Endothelial cell of umbilical vein (primary cell): ENCODE data around the gene WWC1. TPM values are rescaled to one million over a fixed set of nuclear protein-coding genes. Genes with fewer than 3 reads are reported as not detected.

ENCODE experiments used
- BruUV-seq: library from RNA; stranded (reverse); fragments of 400-500 nt; replicated peaks from 2 replicates; lab custom pipeline; 2021; lab: Mats Ljungman, UMichigan
- CTCF ChIA-PET: fragments of 300-600, 350-600 bp; sonication (Branson Sonifier 250); formaldehyde crosslinking; loops from one replicate; lab custom pipeline; 2021; ENCODE audit warnings: antibody characterized with exemption, inconsistent platforms; lab: Charles Lee
- POLR2A ChIA-PET: fragments of 300-600, 350-600 bp; sonication (Branson Sonifier 250); formaldehyde crosslinking; loops from one replicate; lab custom pipeline; 2021; ENCODE audit warnings: antibody characterized with exemption, inconsistent platforms; lab: Charles Lee
- DNase-seq: peaks from one replicate; pipeline ENCODE4 v3.0.0-alpha.2; 2011; ENCODE audit warnings: low read depth, low spot score
- FAIRE-seq: peaks from 2 replicates; lab custom pipeline; 2011; peaks lifted over from hg19 to GRCh38; lab: Jason Lieb, UNC
- H2AFZ ChIP-seq: 2 replicates; pipeline ENCODE4 v1.6.0; 2012; ENCODE audit warnings: low read depth, low read length, control low read depth, inconsistent platforms
- H3K27ac ChIP-seq: 2 replicates; pipeline ENCODE4 v1.5.1; 2011; ENCODE audit warnings: low read depth, mild to moderate bottlenecking, control low read depth, low read length, moderate library complexity; ENCODE audit not compliant: insufficient read depth
- H3K27me3 ChIP-seq, 2 experiments: 2 replicates each; pipeline versions ENCODE4 v1.6.0 to v1.6.1; 2011; ENCODE audit warnings: low read length in 2 of 2, mixed read lengths in 1 of 2; ENCODE audit not compliant: control insufficient read depth in 2 of 2, insufficient read depth in 2 of 2
- H3K36me3 ChIP-seq, 2 experiments: 2 replicates in 1 of 2; 3 replicates in 1 of 2; pipeline ENCODE4 v1.5.1; 2011; ENCODE audit warnings: low read length in 2 of 2, mild to moderate bottlenecking in 1 of 2, moderate library complexity in 1 of 2; ENCODE audit not compliant: control insufficient read depth in 2 of 2, insufficient read depth in 2 of 2; ENCODE audit errors: extremely low read depth in 1 of 2
- H3K4me1 ChIP-seq: 3 replicates; pipeline ENCODE4 v1.5.1; 2011; ENCODE audit warnings: mild to moderate bottlenecking, low read length; ENCODE audit not compliant: control insufficient read depth, insufficient read depth; ENCODE audit errors: extremely low read depth
- H3K4me2 ChIP-seq: 2 replicates; pipeline ENCODE4 v1.6.1; 2011; ENCODE audit warnings: low read length, control low read depth, mixed read lengths; ENCODE audit not compliant: insufficient read depth
- H3K4me3 ChIP-seq, 3 experiments: fragments of 200-600 bp in 1 of 3; sonication (generic), shearing (Covaris generic) in 1 of 3; replicated peaks in 1 of 3; 2 replicates each; pipeline ENCODE4 v1.5.1; 2011 to 2016; ENCODE audit warnings: control low read depth in 3 of 3, low read length in 3 of 3, mild to moderate bottlenecking in 2 of 3, inconsistent platforms in 1 of 3, low read depth in 1 of 3, moderate library complexity in 1 of 3; ENCODE audit not compliant: insufficient read depth in 1 of 3
- H3K79me2 ChIP-seq: 2 replicates; pipeline ENCODE4 v1.6.0; 2012; ENCODE audit warnings: low read length, inconsistent platforms; ENCODE audit not compliant: control insufficient read depth, insufficient read depth
- H3K9ac ChIP-seq: replicated peaks from 2 replicates; pipeline ENCODE3; 2011; ENCODE audit warnings: low read length, control low read depth; ENCODE audit not compliant: insufficient read depth; ENCODE audit errors: extremely low read depth
- H3K9me1 ChIP-seq: replicated peaks from 3 replicates; pipeline ENCODE4 v1.6.0; 2011; ENCODE audit warnings: mild to moderate bottlenecking, low read length; ENCODE audit not compliant: control insufficient read depth, insufficient read depth; ENCODE audit errors: extremely low read depth
- H3K9me3 ChIP-seq: replicated peaks from 2 replicates; pipeline ENCODE4 v1.5.1; 2012; ENCODE audit warnings: low read length, inconsistent platforms; ENCODE audit not compliant: control insufficient read depth, insufficient read depth
- H4K20me1 ChIP-seq: replicated peaks from 2 replicates; pipeline ENCODE3; 2011; ENCODE audit warnings: mild to moderate bottlenecking, low read length; ENCODE audit not compliant: control insufficient read depth, insufficient read depth; ENCODE audit errors: extremely low read depth
- EZH2 ChIP-seq: IDR thresholded peaks from 2 replicates; pipeline ENCODE4 v1.6.1; 2012; ENCODE audit warnings: borderline replicate concordance, low read depth, mild to moderate bottlenecking, moderate library complexity, low read length, inconsistent platforms; ENCODE audit not compliant: severe bottlenecking
- FOS ChIP-seq: IDR thresholded peaks from 2 replicates; pipeline ENCODE4 v1.6.1; 2011; ENCODE audit warnings: mild to moderate bottlenecking, low read length, moderate library complexity, borderline replicate concordance; ENCODE audit not compliant: insufficient read depth
- GATA2 ChIP-seq: IDR thresholded peaks from 2 replicates; pipeline ENCODE4 v1.7.0; 2011; ENCODE audit warnings: low read depth, mild to moderate bottlenecking, moderate library complexity, mixed read lengths, low read length; ENCODE audit not compliant: insufficient read length, insufficient read depth
- JUN ChIP-seq: IDR thresholded peaks from 2 replicates; pipeline ENCODE4 v1.6.1; 2011; ENCODE audit warnings: borderline replicate concordance, low read depth; ENCODE audit not compliant: insufficient read length, insufficient read depth
- MYC ChIP-seq: IDR thresholded peaks from one replicate; pipeline ENCODE4 v1.6.1; 2011; ENCODE audit warnings: mild to moderate bottlenecking, low read depth, low read length
- POLR2A ChIP-seq: IDR thresholded peaks from 2 replicates; pipeline ENCODE4 v1.6.1; 2012; ENCODE audit warnings: low read depth, mild to moderate bottlenecking, control low read depth, low read length
- POLR2AphosphoS5 ChIP-seq: IDR thresholded peaks from 2 replicates; pipeline ENCODE4 v1.6.1; 2012; ENCODE audit warnings: low read depth, mild to moderate bottlenecking, control low read depth, low read length, moderate library complexity; ENCODE audit not compliant: insufficient read depth
- dilution Hi-C: fragments of 300-500 bp; cut with MboI; formaldehyde crosslinking; loops from one replicate; pipeline ENCODE4 v1.15.0; 2019; ENCODE audit warnings: low sequenced_read_pairs; ENCODE audit not compliant: extremely low pct_ligation_motif_present
- intact Hi-C: fragments of 100-400 bp; cut with micrococcal nuclease; formaldehyde crosslinking; loops from one replicate; pipeline ENCODE4 v1.10.0; 2022
- polyA plus RNA-seq, 4 experiments: library from polyadenylated mRNA; depleted of rRNA in 3 of 4; stranded (reverse) in 3 of 4; unstranded in 1 of 4; fragments of >200 nt; gene quantifications; 2 replicates each; pipeline versions ENCODE4 v1.2.1 to v1.2.3, GENCODE V29; 2011 to 2012; ENCODE audit warnings: missing spikeins in 1 of 4
- total RNA-seq: library from RNA; stranded (reverse); gene quantifications from 2 replicates; pipeline ENCODE4 v1.2.3, GENCODE V29; 2021
- TF ChIP-seq, protein P1 (sequence below), 2 donors: IDR thresholded peaks; 1 replicate in 1 of 2; 2 replicates in 1 of 2; pipeline ENCODE4 v1.5.1; 2011; ENCODE audit warnings: low read length in 2 of 2, mild to moderate bottlenecking in 2 of 2, moderate library complexity in 2 of 2, control low read depth in 1 of 2, inconsistent platforms in 1 of 2, low read depth in 1 of 2; ENCODE audit not compliant: insufficient read depth in 1 of 2; ENCODE audit errors: extremely low read depth in 1 of 2
- TF ChIP-seq, protein P2 (sequence below): IDR thresholded peaks from 2 replicates; pipeline ENCODE4 v1.6.1; 2011; ENCODE audit not compliant: insufficient read depth, insufficient read length

WWC1 gene
- total and polyA plus RNA-seq, 2 donors (not counting 3 experiments of a cell fraction or from before 2014, with no cell fraction given): 0.03 to 0.91 TPM

DNA sequence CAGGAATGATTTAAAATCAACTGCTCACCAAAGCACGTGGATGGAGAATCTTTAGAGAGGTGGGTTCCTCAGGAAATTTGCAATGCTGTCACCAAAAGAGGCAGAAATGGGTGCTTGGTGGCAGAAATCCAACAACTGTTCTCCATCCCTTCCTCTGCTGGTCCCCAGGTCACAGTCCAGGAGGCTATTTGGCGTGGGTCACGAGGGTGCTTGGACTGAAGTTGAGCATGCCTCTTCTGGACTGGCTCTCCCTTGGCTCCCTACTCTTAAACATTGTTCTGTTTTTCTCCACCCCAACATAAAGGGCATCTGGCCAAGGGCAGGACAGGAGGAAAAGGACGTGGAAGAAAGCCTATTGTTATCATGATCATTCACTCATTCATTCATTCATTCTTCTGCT lies 58.9 kb downstream of the WWC1 start:
- Histone ChIP-seq H3K27ac (no peak overlapping the region), H4K20me1 (no peaks in the 10 kb centered on the region), H3K27me3 (no peaks in the 10 kb centered on the region), H3K79me2 (no peaks in the 10 kb centered on the region), H2AFZ (no peak overlapping the region), H3K4me1 (no peaks in the 10 kb centered on the region), H3K4me3 (no peak overlapping the region), H3K36me3 (no peaks in the 10 kb centered on the region), H3K9me3 (no peaks in the 10 kb centered on the region), H3K9ac (no peak overlapping the region), H3K4me2 (no peak overlapping the region), H3K9me1 (no peaks in the 10 kb centered on the region)
- intact Hi-C loops: no loop called here
- FAIRE-seq (no peak), DNase-seq (no peak)
- BruUV-seq: no TSS peak
- ChIA-PET POLR2A (no interaction called here), CTCF (no interaction called here)
- dilution Hi-C loops: no loop called here
- no peak for TF ChIP-seq POLR2AphosphoS5
- no peak for TF ChIP-seq POLR2A
- TF ChIP-seq FOS: no peak
- TF ChIP-seq, protein P1, sequence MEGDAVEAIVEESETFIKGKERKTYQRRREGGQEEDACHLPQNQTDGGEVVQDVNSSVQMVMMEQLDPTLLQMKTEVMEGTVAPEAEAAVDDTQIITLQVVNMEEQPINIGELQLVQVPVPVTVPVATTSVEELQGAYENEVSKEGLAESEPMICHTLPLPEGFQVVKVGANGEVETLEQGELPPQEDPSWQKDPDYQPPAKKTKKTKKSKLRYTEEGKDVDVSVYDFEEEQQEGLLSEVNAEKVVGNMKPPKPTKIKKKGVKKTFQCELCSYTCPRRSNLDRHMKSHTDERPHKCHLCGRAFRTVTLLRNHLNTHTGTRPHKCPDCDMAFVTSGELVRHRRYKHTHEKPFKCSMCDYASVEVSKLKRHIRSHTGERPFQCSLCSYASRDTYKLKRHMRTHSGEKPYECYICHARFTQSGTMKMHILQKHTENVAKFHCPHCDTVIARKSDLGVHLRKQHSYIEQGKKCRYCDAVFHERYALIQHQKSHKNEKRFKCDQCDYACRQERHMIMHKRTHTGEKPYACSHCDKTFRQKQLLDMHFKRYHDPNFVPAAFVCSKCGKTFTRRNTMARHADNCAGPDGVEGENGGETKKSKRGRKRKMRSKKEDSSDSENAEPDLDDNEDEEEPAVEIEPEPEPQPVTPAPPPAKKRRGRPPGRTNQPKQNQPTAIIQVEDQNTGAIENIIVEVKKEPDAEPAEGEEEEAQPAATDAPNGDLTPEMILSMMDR (IDR thresholded peaks at IDR 0.05; ENCODE audit: extremely low read depth in 1 of 2, insufficient read depth in 1 of 2, low read depth in 1 of 2, low read length in 2 of 2): no peak
- TF ChIP-seq GATA2: no peak
- TF ChIP-seq JUN: no peak
- no peak for TF ChIP-seq EZH2
- no peak for TF ChIP-seq MYC
- TF ChIP-seq, protein P2, sequence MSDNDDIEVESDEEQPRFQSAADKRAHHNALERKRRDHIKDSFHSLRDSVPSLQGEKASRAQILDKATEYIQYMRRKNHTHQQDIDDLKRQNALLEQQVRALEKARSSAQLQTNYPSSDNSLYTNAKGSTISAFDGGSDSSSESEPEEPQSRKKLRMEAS: no peak
